Hematopoietic multipotent progenitor cell treated with erythropoietin and hydrocortisone succinate and interleukin-3 and kit ligand, for 15 days (in vitro differentiated cells): Measurements from ENCODE around the gene ATAD3A.
"Not testable (repeated sequence)": the region's sequence is repeated elsewhere in the genome, so short reads cannot be mapped to it uniquely, and the experiment has no call there.

Experiments used
- DNase-seq: peaks from one replicate; pipeline ENCODE4 v3.0.0-alpha.2; 2015; ENCODE audit warnings: low spot score

The ATAD3A gene

DNA sequence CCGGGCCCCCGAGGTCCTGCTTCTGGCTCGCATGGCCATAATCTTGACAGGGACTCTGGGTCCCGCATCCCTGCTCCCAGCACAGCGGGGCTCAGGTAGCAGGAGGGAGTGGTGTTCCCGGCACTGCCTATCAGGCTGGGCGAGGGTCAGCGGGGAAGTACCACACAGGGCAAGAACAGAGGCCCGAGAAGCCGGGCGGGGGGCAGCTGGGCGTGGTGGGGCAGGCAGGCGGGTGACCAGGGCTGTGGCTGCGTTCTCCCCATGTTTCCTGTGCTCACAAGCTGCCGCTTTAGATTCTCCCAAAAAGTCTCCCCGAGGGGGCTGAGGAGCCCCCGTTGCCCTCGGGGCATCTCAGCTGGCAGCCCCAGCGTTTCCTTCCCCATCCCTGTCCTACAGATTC lies 22.1 kb upstream of the ATAD3A start:
- DNase-seq, result no peak

DNA sequence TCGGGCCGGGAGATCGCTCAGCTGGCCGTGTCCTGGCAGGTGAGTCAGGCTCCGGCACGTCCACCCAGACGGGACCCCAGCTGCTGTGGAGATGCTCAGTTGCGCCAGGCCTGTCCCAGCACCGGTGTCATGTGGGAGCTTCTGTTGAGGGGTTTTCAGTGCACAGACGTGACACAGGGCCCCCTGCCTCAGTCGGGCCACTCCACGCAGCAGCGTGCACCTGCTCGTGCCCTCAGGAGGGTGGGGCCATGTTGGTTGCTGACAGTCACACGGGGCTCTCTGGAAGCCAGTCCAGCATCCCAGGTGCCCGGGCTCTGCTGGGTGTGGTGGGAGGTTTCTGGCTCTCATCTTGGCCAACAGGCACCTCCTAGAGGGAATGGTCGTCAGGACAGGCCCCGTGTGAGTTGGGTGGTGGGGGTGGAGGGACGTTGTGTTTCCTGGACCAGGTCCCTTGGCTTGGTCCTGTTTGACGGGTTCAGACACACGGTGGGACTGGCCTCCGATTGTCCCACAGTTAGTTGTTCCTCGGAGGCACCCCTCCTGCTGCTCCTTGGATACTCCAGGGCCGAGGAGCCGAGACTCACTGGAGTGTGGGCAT lies 21.2 kb upstream of the ATAD3A start:
- DNase-seq, result no peak

DNA sequence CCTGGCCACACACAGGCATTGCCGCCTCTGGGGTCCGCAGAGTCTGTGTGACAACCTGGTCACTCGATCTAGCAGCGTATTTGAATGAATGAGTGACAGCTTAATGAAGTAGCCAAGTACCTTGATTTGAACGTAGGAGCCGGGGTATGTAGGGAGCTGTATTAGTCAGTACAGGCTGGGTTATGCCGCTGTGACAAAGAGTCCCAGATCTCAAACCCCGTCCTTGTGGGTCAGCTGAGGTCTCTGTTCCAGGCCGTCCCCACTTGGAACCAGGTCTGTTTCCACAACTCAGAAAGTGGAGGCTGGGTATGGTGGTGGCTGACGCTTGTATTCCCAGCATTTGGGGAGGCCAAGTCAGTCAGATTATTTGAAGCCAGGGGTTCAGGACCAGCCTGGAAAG lies 20.4 kb upstream of the ATAD3A start:
- no peak for DNase-seq

GRCh38 chr1:1494311-1494710 lies 17.7 kb upstream of the ATAD3A start:
- DNase-seq, result not testable (repeated sequence)

DNA sequence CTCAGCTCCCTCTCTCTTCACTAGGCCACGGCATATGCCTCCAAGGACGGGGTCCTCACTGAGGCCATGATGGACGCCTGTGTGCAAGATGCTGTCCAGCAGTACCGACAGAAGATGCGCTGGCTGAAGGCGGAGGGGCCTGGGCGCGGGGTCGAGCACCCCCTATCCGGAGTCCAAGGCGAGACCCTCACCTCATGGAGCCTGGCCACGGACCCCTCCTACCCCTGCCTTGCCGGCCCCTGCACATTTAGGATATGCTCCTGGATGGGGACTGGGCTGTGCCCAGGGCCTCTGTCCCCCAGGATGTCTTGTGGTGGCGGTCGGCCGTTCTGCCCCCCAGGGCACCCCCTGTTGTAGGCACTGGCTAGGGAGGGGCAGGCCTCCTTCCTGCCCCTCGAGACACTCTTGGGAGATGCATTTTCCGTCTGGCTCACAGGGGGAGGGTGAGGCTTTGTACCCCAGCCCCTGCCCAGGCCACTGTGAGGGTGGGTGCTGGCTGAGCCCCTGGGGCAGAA lies 16.4 kb upstream of the ATAD3A start:
- not testable (repeated sequence) for DNase-seq

DNA sequence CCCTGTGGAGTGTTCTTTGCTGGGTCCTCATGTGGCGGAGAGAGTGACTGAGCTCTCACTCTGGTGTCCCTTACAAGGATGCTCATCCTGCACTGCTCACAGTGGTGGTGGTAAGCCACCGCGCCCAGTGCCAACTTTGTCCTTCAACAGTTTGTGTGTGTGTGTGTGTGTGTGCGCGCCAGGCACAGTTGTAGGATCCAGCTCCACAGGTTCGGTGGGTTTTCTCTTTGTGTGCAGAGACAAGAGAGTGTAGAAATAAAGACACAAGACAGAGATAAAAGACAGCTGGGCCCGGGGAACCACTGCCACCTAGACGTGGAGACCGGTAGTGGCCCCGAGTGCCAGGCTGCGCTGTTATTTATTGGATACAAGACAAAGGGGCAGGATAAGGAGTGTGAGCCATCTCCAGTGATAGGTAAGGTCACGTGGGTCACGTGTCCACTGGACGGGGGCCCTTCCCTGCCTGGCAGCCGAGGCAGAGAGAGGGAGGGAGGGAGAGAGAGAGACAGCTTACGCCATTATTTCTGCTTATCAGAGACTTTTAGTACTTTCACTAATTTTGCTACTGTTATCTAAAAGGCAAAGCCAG lies 7.1 kb upstream of the ATAD3A start:
- DNase-seq, result peak; percentile 63

DNA sequence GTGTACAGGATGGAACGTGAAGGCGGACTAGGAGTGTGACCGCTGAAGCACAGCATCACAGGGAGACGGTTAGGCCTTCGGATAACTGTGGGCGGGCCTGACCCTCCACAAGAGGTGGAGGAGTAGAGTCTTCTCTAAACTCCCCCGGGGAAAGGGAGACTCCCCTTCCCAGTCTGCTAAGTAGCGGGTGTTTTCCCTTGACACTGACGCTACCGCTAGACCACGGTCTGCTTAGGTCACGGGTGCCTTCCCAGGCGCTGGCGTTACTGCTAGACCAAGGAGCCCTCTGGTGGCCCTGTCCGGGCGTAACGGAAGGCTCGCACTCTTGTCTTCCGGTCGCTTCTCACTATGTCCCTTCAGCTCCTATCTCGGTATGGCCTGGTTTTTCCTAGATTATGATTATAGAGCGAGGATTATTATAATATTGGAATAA lies 6.6 kb upstream of the ATAD3A start:
- peak; percentile 36 for DNase-seq

DNA sequence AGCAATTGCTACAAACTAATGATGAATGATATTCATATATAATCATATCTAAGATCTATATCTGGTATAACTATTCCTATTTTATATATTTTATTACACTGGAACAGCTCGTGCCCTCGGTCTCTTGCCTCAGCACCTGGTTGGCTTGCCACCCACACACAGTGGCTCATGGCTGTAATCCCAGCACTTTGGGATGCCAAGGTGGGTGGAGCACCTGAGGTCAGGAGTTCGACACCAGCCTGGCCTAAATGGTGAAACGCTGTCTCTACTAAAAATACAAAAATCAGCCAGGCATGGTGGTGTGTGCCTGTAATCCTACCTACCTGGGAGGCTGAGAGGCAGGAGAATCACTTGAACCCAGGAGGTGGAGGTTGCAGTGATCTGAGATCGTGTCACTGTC lies 6.2 kb upstream of the ATAD3A start:
- DNase-seq, result not testable (repeated sequence)

- DNase-seq, result no peak
Measured at GRCh38 chr1:1507305-1507704, 4.7 kb upstream of the ATAD3A start.

DNA sequence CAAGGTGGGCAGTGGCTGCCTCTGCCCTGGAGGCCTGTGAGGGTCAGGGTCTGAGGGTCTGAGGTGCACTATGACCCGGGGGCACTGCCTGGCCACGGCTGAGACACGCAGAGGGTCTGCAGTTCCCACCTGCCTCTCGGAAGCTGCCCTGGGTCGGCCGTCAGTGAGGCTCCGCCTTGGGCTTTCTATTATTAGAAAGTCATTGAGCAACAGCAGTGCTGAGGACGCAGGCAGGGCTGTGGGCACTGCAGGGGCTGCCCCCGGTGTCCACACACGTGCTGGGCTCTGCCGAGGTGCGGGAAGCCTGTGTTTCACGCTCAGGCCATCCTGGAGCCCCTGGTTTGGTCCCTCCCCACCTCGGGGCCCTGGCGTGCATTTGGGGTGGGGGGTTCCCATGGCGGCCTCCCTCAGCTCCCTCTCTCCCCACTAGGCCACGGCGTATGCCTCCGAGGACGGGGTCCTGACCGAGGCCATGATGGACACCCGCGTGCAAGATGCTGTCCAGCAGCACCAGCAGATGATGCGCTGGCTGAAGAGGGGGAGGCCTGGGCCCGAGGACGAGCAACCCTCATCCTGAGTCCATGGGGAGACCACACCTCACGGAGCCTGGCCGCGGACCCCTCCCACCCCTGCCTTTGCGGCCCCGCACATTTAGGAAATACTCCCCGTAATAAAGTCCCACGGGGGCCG lies 3.0 kb upstream of the ATAD3A start:
- DNase-seq, result not testable (repeated sequence)

DNA sequence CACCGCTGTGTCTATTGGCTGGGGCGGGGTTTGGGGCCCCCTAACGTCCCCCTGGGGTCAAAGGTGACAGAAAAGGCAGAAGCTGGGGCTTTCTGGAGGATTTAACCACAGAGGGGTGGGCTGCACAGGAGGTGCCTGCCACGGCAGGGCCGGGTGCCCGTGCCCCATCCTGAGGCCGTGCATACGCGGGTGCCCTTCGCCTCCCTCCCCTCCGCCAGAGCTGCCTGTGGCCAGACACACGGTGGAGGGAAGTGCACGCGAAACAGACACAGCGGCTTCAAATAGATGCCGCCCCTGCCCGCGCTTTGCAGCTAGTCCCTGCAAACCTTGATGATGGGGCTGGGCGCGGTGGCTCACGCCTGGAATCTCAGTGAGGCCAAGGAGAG lies 2.5 kb upstream of the ATAD3A start:
- not testable (repeated sequence) for DNase-seq

GRCh38 chr1:1510912-1511532 lies 940 bp upstream of the ATAD3A start:
- DNase-seq, result peak; percentile 19

- not testable (repeated sequence) for DNase-seq
Measured at GRCh38 chr1:1512425-1512824, 463 bp downstream of the ATAD3A start.

GRCh38 chr1:1513675-1514074 lies 1.7 kb downstream of the ATAD3A start:
- DNase-seq, result not testable (repeated sequence)

DNA sequence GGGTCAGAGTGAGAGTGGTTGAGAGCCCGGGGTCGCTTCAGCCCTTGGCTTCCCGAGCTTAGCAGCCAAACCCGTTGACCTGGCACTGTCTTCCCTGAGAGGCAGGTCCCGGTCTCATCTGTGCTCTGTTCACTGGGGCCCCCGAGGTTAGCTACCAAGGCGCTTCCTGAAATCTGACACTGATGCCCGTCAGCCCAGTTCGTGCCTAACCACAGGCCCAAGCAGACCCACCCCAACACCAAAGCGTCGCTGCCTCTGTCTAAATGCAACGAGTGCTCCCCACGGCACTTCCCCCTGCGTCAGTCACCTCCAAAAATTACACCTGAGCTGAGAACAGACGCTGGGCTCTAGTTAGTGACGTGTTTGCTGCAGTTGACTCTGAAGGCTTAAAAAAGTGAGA lies 2.4 kb downstream of the ATAD3A start:
- DNase-seq, result not testable (repeated sequence)

- DNase-seq, result not testable (repeated sequence)
Measured at GRCh38 chr1:1516923-1517322, 5.0 kb downstream of the ATAD3A start.

DNA sequence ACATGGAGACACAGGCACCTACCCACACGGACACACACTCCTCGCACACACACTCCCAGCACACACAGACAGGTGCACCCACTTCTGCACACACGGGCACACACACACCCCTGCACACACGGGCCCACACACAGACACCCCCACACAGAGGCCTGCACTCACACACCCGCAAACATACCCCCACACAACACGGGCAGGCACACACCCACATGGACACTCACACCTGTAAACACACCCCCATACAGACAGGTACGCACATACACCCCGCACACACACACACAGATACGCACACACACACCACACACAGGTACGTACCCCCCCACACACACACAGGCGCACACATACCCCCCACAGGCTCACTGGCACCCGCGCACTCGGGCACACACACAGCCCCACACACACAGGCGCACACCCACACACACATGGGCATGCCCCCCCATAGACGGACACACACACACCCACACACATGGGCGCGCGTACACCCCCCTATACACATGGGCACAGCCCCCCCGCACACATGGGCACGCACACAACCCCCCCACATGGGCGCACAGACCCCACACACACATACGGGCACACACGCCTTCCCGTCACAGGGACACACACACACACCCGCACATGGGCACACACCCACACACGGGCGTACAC lies 6.1 kb downstream of the ATAD3A start:
- no peak for DNase-seq

- not testable (repeated sequence) for DNase-seq
Measured at GRCh38 chr1:1518621-1519007, 6.7 kb downstream of the ATAD3A start.

- DNase-seq, result not testable (repeated sequence)
Measured at GRCh38 chr1:1519805-1520505, 8.0 kb downstream of the ATAD3A start.

- DNase-seq, result no peak
Measured at GRCh38 chr1:1521331-1521730, 9.4 kb downstream of the ATAD3A start.

DNA sequence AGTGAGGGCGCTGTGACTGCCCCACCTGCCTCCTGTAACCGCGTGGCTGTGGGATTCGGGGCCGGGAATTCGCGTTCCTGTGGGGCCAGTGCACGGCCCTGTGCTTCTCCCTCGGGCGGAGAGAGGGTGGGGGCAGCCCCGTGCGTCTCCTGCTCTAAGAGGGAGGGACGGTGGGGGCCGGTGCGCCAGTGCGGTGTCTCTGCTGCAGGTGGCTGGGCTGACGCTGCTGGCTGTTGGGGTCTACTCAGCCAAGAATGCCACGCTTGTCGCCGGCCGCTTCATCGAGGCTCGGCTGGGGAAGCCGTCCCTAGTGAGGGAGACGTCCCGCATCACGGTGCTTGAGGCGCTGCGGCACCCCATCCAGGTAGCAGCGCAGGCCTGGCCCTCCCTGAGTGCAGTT lies 10.6 kb downstream of the ATAD3A start:
- DNase-seq, result not testable (repeated sequence)

- not testable (repeated sequence) for DNase-seq
Measured at GRCh38 chr1:1523226-1523625, 11.3 kb downstream of the ATAD3A start.
